ENCODE data around the gene TBCCD1.

GRCh38 chr3:186551387-186551786 is 15.8 kb downstream of the TBCCD1 start:
- TF ChIP-seq CTCF (IDR thresholded peaks at IDR 0.05; ENCODE audit: poor library complexity, severe bottlenecking), result peak; percentile 30
- TF ChIP-seq EP300 (conservative IDR thresholded peaks at IDR 0.05; ENCODE audit: poor library complexity, severe bottlenecking), result no peak
- no peak for TF ChIP-seq POLR2AphosphoS5 (IDR thresholded peaks at IDR 0.05)
- TF ChIP-seq EZH2 (IDR thresholded peaks at IDR 0.05; ENCODE audit: borderline replicate concordance, insufficient read depth, low read length, poor library complexity, severe bottlenecking), result no peak
- peak; percentile 48 for TF ChIP-seq SMC3 (conservative IDR thresholded peaks at IDR 0.05; ENCODE audit: poor library complexity)
- no peak for TF ChIP-seq TAF1 (IDR thresholded peaks at IDR 0.05; ENCODE audit: low read depth)

Data from neural cell (in vitro differentiated cells).